Gastrocnemius medialis (tissue), 4 donors: ENCODE results near the gene PSTPIP2.

Experiments used
- POLR2A ChIP-seq, 2 donors: fragments of 450-650 bp; IDR thresholded peaks; one replicate each; pipeline ENCODE4 v1.6.1; 2017; ENCODE audit warnings: antibody characterized with exemption in 2 of 2, mild to moderate bottlenecking in 2 of 2, moderate library complexity in 2 of 2
- TF ChIP-seq, protein P1 (sequence below), 5 experiments: fragments of 450-650 bp in 3 of 5; fragments of 200-600 bp in 2 of 5; sonication (generic) in 2 of 5; IDR thresholded peaks in 4 of 5; conservative IDR thresholded peaks in 1 of 5; 1 replicate in 4 of 5; 2 replicates in 1 of 5; pipeline ENCODE4 v1.5.1; 2016 to 2019; ENCODE audit warnings: antibody characterized with exemption in 5 of 5, mild to moderate bottlenecking in 3 of 5, moderate library complexity in 3 of 5

GRCh38 chr18:45945669-45946068 is 126.4 kb downstream of the PSTPIP2 start:
- TF ChIP-seq, protein P1, sequence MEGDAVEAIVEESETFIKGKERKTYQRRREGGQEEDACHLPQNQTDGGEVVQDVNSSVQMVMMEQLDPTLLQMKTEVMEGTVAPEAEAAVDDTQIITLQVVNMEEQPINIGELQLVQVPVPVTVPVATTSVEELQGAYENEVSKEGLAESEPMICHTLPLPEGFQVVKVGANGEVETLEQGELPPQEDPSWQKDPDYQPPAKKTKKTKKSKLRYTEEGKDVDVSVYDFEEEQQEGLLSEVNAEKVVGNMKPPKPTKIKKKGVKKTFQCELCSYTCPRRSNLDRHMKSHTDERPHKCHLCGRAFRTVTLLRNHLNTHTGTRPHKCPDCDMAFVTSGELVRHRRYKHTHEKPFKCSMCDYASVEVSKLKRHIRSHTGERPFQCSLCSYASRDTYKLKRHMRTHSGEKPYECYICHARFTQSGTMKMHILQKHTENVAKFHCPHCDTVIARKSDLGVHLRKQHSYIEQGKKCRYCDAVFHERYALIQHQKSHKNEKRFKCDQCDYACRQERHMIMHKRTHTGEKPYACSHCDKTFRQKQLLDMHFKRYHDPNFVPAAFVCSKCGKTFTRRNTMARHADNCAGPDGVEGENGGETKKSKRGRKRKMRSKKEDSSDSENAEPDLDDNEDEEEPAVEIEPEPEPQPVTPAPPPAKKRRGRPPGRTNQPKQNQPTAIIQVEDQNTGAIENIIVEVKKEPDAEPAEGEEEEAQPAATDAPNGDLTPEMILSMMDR (IDR thresholded peaks at IDR 0.05 in 4 of 5, conservative IDR thresholded peaks at IDR 0.05 in 1 of 5) = no peak
- TF ChIP-seq POLR2A (IDR thresholded peaks at IDR 0.05) = no peak
